Glutamatergic neuron (in vitro differentiated cells): ENCODE results near the gene ATP6V0B. TPM values are rescaled to one million over a fixed set of nuclear protein-coding genes. Genes with fewer than 3 reads are reported as not detected.

ENCODE experiments used
- DNase-seq: peaks from one replicate; pipeline ENCODE4 v3.0.0; 2022
- H3K27ac Mint-ChIP-seq: one replicate; pipeline ENCODE4 v1.8.0; 2020; ENCODE audit warnings: mild to moderate bottlenecking, mixed read lengths, inconsistent platforms; ENCODE audit not compliant: unreplicated experiment
- H3K27me3 Mint-ChIP-seq: one replicate; pipeline ENCODE4 v1.8.0; 2020; ENCODE audit warnings: mild to moderate bottlenecking, moderate library complexity, mixed read lengths, inconsistent platforms; ENCODE audit not compliant: unreplicated experiment
- H3K36me3 Mint-ChIP-seq: one replicate; pipeline ENCODE4 v1.8.0; 2020; ENCODE audit warnings: mild to moderate bottlenecking, mixed read lengths, inconsistent platforms; ENCODE audit not compliant: unreplicated experiment
- H3K4me1 Mint-ChIP-seq: one replicate; pipeline ENCODE4 v1.8.0; 2020; ENCODE audit warnings: mild to moderate bottlenecking, low read depth, mixed read lengths, inconsistent platforms; ENCODE audit not compliant: unreplicated experiment
- H3K4me3 Mint-ChIP-seq: one replicate; pipeline ENCODE4 v1.8.0; 2020; ENCODE audit warnings: mild to moderate bottlenecking, mixed read lengths, inconsistent platforms; ENCODE audit not compliant: unreplicated experiment
- H3K9me3 Mint-ChIP-seq: one replicate; pipeline ENCODE4 v1.8.0; 2020; ENCODE audit warnings: mild to moderate bottlenecking, moderate library complexity, mixed read lengths, inconsistent platforms; ENCODE audit not compliant: unreplicated experiment
- CTCF ChIP-seq: fragments of 200-600 bp; sonication (generic); IDR thresholded peaks from one replicate; pipeline ENCODE4 v1.5.0; 2021; ENCODE audit not compliant: partially characterized antibody, unreplicated experiment
- total RNA-seq: library from RNA; stranded (reverse); fragmentation: NEBNext Ultra II Directional; extraction: Animal tissue kit (Norgen Biotek cat#: 25700); gene quantifications from one replicate; pipeline ENCODE4 v1.2.1, GENCODE V29; 2021; ENCODE audit not compliant: unreplicated experiment

Gene ATP6V0B
- total RNA-seq, 1 donor from 2014 or later, result 208 TPM

- H3K27ac Mint-ChIP-seq, result peak overlapping the region; percentile 97
- DNase-seq, result no peak
- peaks cover 13% of the 10 kb centered on the region for H3K9me3 Mint-ChIP-seq
- H3K4me3 Mint-ChIP-seq, result peak overlapping the region; percentile 88
- TF ChIP-seq CTCF, result no peak
- peaks cover 9% of the 10 kb centered on the region for H3K36me3 Mint-ChIP-seq
- peaks cover 18% of the 10 kb centered on the region for H3K4me1 Mint-ChIP-seq
- H3K27me3 Mint-ChIP-seq, result peaks cover 16% of the 10 kb centered on the region
Measured at GRCh38 chr1:43973981-43974442, 748 bp upstream of the ATP6V0B start.

GRCh38 chr1:43975249-43975961, 645 bp downstream of the ATP6V0B start:
- peak overlapping the region; percentile 90 for H3K4me3 Mint-ChIP-seq
- H3K27ac Mint-ChIP-seq, result peak overlapping the region; percentile 55
- TF ChIP-seq CTCF, result no peak
- no peak for DNase-seq
- peaks cover 14% of the 10 kb centered on the region for H3K9me3 Mint-ChIP-seq
- H3K27me3 Mint-ChIP-seq, result peaks cover 17% of the 10 kb centered on the region
- peaks cover 20% of the 10 kb centered on the region for H3K4me1 Mint-ChIP-seq
- peaks cover 9% of the 10 kb centered on the region for H3K36me3 Mint-ChIP-seq

GRCh38 chr1:43976045-43976444, 1.3 kb downstream of the ATP6V0B start:
- Mint-ChIP-seq H3K27me3 (peaks cover 16% of the 10 kb centered on the region), H3K4me1 (peaks cover 21% of the 10 kb centered on the region), H3K4me3 (peak overlapping the region; percentile 90), H3K36me3 (peaks cover 9% of the 10 kb centered on the region), H3K9me3 (peaks cover 14% of the 10 kb centered on the region), H3K27ac (peak overlapping the region; percentile 55)
- TF ChIP-seq CTCF, result peak; percentile 29
- no peak for DNase-seq

- DNase-seq, result no peak
- peaks cover 21% of the 10 kb centered on the region for H3K4me1 Mint-ChIP-seq
- peaks cover 14% of the 10 kb centered on the region for H3K9me3 Mint-ChIP-seq
- TF ChIP-seq CTCF, result no peak
- H3K27me3 Mint-ChIP-seq, result peaks cover 15% of the 10 kb centered on the region
- H3K27ac Mint-ChIP-seq, result no peak overlapping the region
- H3K4me3 Mint-ChIP-seq, result peak overlapping the region; percentile 90
- peaks cover 9% of the 10 kb centered on the region for H3K36me3 Mint-ChIP-seq
Measured at GRCh38 chr1:43976890-43977289, 2.1 kb downstream of the ATP6V0B start.

GRCh38 chr1:43977376-43978263, 2.9 kb downstream of the ATP6V0B start:
- Mint-ChIP-seq H3K27ac (peak overlapping the region; percentile 56), H3K4me1 (peaks cover 21% of the 10 kb centered on the region), H3K4me3 (peak overlapping the region; percentile 90), H3K36me3 (peaks cover 9% of the 10 kb centered on the region), H3K9me3 (peaks cover 14% of the 10 kb centered on the region), H3K27me3 (peaks cover 15% of the 10 kb centered on the region)
- no peak for TF ChIP-seq CTCF
- no peak for DNase-seq
